ENCODE data around the gene HLTF.

Gene HLTF

DNA sequence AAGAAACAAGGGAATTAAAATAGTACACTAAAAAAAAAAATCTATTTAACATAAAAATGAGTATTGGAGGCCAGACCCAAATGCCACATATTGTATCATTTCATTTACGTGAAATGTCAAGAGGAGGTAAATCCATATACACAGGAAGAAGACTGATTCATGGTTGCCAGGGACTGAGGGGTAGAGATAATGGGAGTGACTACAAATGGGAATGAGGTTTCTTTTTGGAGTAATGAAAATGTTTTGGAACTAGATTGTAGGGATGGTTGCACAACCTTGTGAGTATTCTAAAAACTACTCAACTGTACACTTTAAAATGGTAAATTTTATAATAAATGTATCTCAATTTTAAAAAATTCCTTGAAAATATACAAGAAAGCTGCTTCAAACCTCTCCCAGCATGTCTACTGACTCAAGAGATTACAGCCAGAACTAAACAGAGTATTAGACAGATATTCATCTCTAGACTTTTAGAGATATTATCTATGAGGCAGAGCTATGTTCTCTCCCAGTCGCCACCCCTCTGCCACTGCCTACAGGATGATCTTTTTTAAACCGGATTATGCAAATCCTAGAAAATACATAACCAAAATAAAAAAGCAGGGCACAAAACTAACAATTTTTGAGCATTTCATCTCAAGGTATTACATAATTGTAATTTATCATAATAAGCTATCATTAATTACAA, 6.2 kb downstream of the HLTF start:
- Histone ChIP-seq H3K18ac (ENCODE audit: low read length) (no peak overlapping the region), H4K91ac (ENCODE audit: low read depth, low read length, poor library complexity) (no peak overlapping the region), H2BK120ac (ENCODE audit: low read depth, low read length) (no peak overlapping the region), H3K27ac (replicated peaks; ENCODE audit: low read length) (no peak overlapping the region), H3K79me1 (ENCODE audit: low read depth, low read length) (peaks cover 4% of the 10 kb centered on the region), H3K36me3 (replicated peaks in 1 of 2; ENCODE audit: control insufficient read depth in 2 of 2, insufficient read depth in 2 of 2, low read length in 2 of 2) (peaks cover 2 to 86% of the 10 kb centered on the region in 2 donors), H3K4me3 (ENCODE audit: low read length in 2 of 2) (no peak overlapping the region), H3K4ac (ENCODE audit: low read length) (no peak overlapping the region), H2BK15ac (ENCODE audit: low read length) (no peak overlapping the region), H2AK5ac (ENCODE audit: low read depth, low read length) (no peak overlapping the region), H2AFZ (ENCODE audit: low read length) (no peak overlapping the region), H3K9ac (ENCODE audit: low read depth, low read length, poor library complexity) (no peak overlapping the region), H4K8ac (ENCODE audit: low read depth, low read length) (no peak overlapping the region), H3K9me3 (replicated peaks in 1 of 2; ENCODE audit: control insufficient read depth in 2 of 2, insufficient read depth in 1 of 2, low read depth in 1 of 2, low read length in 2 of 2) (peaks cover 0 to 39% of the 10 kb centered on the region in 2 donors), H3K4me2 (ENCODE audit: insufficient read depth, low read length, poor library complexity, severe bottlenecking) (no peak overlapping the region), H3K27me3 (ENCODE audit: control insufficient read depth in 3 of 3, insufficient read depth in 3 of 3, low read depth in 1 of 3, low read length in 3 of 3) (no peaks in the 10 kb centered on the region), H3K4me1 (ENCODE audit: control insufficient read depth in 2 of 2, insufficient read depth in 1 of 2, low read depth in 1 of 2, low read length in 2 of 2) (no peaks in the 10 kb centered on the region), H3K14ac (ENCODE audit: low read length) (no peak overlapping the region), H2BK12ac (ENCODE audit: low read length) (no peak overlapping the region), H3K23ac (ENCODE audit: low read depth, low read length, poor library complexity) (no peak overlapping the region), H2BK5ac (ENCODE audit: low read length) (no peak overlapping the region)
- no peak for DNase-seq (ENCODE audit: low spot score)
- WGBS, 2 donors (ENCODE audit: extremely low coverage in 2 of 2, insufficient read length in 2 of 2, insufficient replicate concordance in 1 of 2) = no CpG with 5 or more reads among the region's 3 CpGs

DNA sequence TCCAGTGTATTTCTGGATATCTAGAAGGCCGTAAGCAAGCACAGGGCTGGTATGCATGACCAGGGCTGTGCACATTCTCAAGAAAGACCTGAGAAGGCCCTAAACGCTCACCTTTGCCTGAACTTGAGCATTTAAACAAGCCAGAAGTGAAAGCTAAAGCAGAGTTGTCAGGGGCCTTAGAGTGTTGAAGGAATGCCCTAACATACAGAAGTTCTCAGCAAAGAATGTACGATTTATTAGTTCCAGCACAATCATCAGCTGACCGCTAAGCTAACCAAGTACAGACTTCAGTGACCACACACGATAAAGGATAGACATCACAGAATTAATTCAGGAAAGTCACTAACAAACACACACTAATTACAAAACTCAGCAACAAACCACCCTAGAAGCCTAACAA, 8.7 kb downstream of the HLTF start:
- H3K4me3 ChIP-seq (ENCODE audit: low read length in 2 of 2) = no peak overlapping the region
- peaks cover 0 to 22% of the 10 kb centered on the region in 2 donors for H3K9me3 ChIP-seq (replicated peaks in 1 of 2; ENCODE audit: control insufficient read depth in 2 of 2, insufficient read depth in 1 of 2, low read depth in 1 of 2, low read length in 2 of 2)
- no peak overlapping the region for H2BK15ac ChIP-seq (ENCODE audit: low read length)
- H3K79me1 ChIP-seq (ENCODE audit: low read depth, low read length) = peaks cover 2% of the 10 kb centered on the region
- H2BK12ac ChIP-seq (ENCODE audit: low read length) = no peak overlapping the region
- DNase-seq (ENCODE audit: low spot score) = no peak
- no peak overlapping the region for H3K27ac ChIP-seq (replicated peaks; ENCODE audit: low read length)
- no peak overlapping the region for H4K8ac ChIP-seq (ENCODE audit: low read depth, low read length)
- H3K4me1 ChIP-seq (ENCODE audit: control insufficient read depth in 2 of 2, insufficient read depth in 1 of 2, low read depth in 1 of 2, low read length in 2 of 2) = no peaks in the 10 kb centered on the region
- WGBS, 2 donors (ENCODE audit: extremely low coverage in 2 of 2, insufficient read length in 2 of 2, insufficient replicate concordance in 1 of 2) = no CpG with 5 or more reads among the region's 5 CpGs
- no peak overlapping the region for H3K9ac ChIP-seq (ENCODE audit: low read depth, low read length, poor library complexity)
- H2BK120ac ChIP-seq (ENCODE audit: low read depth, low read length) = no peak overlapping the region
- no peak overlapping the region for H3K23ac ChIP-seq (ENCODE audit: low read depth, low read length, poor library complexity)
- H2AFZ ChIP-seq (ENCODE audit: low read length) = no peak overlapping the region
- no peak overlapping the region for H3K4ac ChIP-seq (ENCODE audit: low read length)
- H3K18ac ChIP-seq (ENCODE audit: low read length) = no peak overlapping the region
- H3K4me2 ChIP-seq (ENCODE audit: insufficient read depth, low read length, poor library complexity, severe bottlenecking) = no peak overlapping the region
- H4K91ac ChIP-seq (ENCODE audit: low read depth, low read length, poor library complexity) = no peak overlapping the region
- H3K27me3 ChIP-seq (ENCODE audit: control insufficient read depth in 3 of 3, insufficient read depth in 3 of 3, low read depth in 1 of 3, low read length in 3 of 3) = no peaks in the 10 kb centered on the region
- H2AK5ac ChIP-seq (ENCODE audit: low read depth, low read length) = no peak overlapping the region
- no peak overlapping the region for H3K14ac ChIP-seq (ENCODE audit: low read length)
- H2BK5ac ChIP-seq (ENCODE audit: low read length) = no peak overlapping the region
- peaks cover 2 to 91% of the 10 kb centered on the region in 2 donors for H3K36me3 ChIP-seq (replicated peaks in 1 of 2; ENCODE audit: control insufficient read depth in 2 of 2, insufficient read depth in 2 of 2, low read length in 2 of 2)

DNA sequence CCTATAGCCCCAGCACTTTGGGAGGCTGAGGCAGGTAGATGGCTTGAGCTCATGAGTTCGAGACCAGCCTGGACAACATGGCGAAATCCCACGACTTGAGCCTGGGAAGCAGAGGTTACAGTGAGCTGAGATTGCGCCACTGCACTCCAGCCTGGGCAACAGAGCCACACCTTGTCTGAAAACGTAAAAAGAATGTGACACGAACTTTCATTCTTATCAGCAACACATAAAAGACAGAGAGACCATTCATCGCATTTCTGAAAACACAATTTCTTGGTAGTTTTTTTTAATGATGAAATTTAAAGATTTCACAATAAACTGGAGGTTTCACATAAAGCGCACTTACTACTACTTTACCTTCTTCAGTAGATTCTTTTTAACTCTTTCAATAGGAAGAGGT, 18.4 kb downstream of the HLTF start:
- Histone ChIP-seq H4K8ac (ENCODE audit: low read depth, low read length) (no peak overlapping the region), H3K9ac (ENCODE audit: low read depth, low read length, poor library complexity) (no peak overlapping the region), H3K4ac (ENCODE audit: low read length) (no peak overlapping the region), H3K36me3 (replicated peaks in 1 of 2; ENCODE audit: control insufficient read depth in 2 of 2, insufficient read depth in 2 of 2, low read length in 2 of 2) (peaks cover 4 to 99% of the 10 kb centered on the region in 2 donors), H4K91ac (ENCODE audit: low read depth, low read length, poor library complexity) (no peak overlapping the region), H2BK15ac (ENCODE audit: low read length) (no peak overlapping the region), H2BK5ac (ENCODE audit: low read length) (no peak overlapping the region), H2AK5ac (ENCODE audit: low read depth, low read length) (no peak overlapping the region), H3K4me2 (ENCODE audit: insufficient read depth, low read length, poor library complexity, severe bottlenecking) (no peak overlapping the region), H3K23ac (ENCODE audit: low read depth, low read length, poor library complexity) (no peak overlapping the region), H3K27ac (replicated peaks; ENCODE audit: low read length) (no peak overlapping the region), H2BK12ac (ENCODE audit: low read length) (no peak overlapping the region), H3K9me3 (replicated peaks in 1 of 2; ENCODE audit: control insufficient read depth in 2 of 2, insufficient read depth in 1 of 2, low read depth in 1 of 2, low read length in 2 of 2) (no peaks in the 10 kb centered on the region), H2BK120ac (ENCODE audit: low read depth, low read length) (no peak overlapping the region), H2AFZ (ENCODE audit: low read length) (no peak overlapping the region), H3K79me1 (ENCODE audit: low read depth, low read length) (no peaks in the 10 kb centered on the region), H3K4me3 (ENCODE audit: low read length in 2 of 2) (no peak overlapping the region), H3K27me3 (ENCODE audit: control insufficient read depth in 3 of 3, insufficient read depth in 3 of 3, low read depth in 1 of 3, low read length in 3 of 3) (no peaks in the 10 kb centered on the region), H3K14ac (ENCODE audit: low read length) (no peak overlapping the region), H3K18ac (ENCODE audit: low read length) (no peak overlapping the region), H3K4me1 (ENCODE audit: control insufficient read depth in 2 of 2, insufficient read depth in 1 of 2, low read depth in 1 of 2, low read length in 2 of 2) (no peaks in the 10 kb centered on the region)
- no peak for DNase-seq (ENCODE audit: low spot score)
- WGBS, 2 donors (ENCODE audit: extremely low coverage in 2 of 2, insufficient read length in 2 of 2, insufficient replicate concordance in 1 of 2) = no CpG with 5 or more reads among the region's 8 CpGs

DNA sequence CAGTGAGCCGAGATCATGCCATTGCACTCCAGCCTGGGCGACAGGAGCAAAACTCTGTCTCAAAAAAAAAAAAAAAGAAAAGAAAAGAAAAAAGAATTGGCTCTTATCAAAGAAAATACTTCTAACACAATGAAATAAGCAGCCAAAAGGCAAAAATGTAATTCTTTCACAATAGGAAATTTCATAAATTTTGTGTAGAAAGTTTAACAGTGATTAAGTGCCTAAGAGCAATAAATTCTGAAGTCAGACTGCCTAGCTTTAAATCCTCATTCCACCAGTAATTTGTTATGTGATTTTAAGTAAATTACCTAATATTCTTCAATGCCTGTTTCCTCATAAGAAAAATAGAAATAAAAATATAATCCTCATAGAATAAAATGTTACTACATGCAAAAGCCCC, 24.6 kb downstream of the HLTF start:
- WGBS, 2 donors (ENCODE audit: extremely low coverage in 2 of 2, insufficient read length in 2 of 2, insufficient replicate concordance in 1 of 2) = no CpG with 5 or more reads among the region's 2 CpGs

More for the DNA sequence above, 24.6 kb downstream of the HLTF start:
- H3K4ac ChIP-seq (ENCODE audit: low read length) = no peak overlapping the region
- no peak overlapping the region for H3K14ac ChIP-seq (ENCODE audit: low read length)
- no peak overlapping the region for H2BK12ac ChIP-seq (ENCODE audit: low read length)
- no peak overlapping the region for H3K23ac ChIP-seq (ENCODE audit: low read depth, low read length, poor library complexity)
- no peak overlapping the region for H4K8ac ChIP-seq (ENCODE audit: low read depth, low read length)
- H3K9me3 ChIP-seq (replicated peaks in 1 of 2; ENCODE audit: control insufficient read depth in 2 of 2, insufficient read depth in 1 of 2, low read depth in 1 of 2, low read length in 2 of 2) = peaks cover 0 to 5% of the 10 kb centered on the region in 2 donors
- no peak overlapping the region for H4K91ac ChIP-seq (ENCODE audit: low read depth, low read length, poor library complexity)
- no peak overlapping the region for H2BK15ac ChIP-seq (ENCODE audit: low read length)
- no peak overlapping the region for H3K18ac ChIP-seq (ENCODE audit: low read length)
- no peak overlapping the region for H3K27ac ChIP-seq (replicated peaks; ENCODE audit: low read length)
- no peak overlapping the region for H2BK120ac ChIP-seq (ENCODE audit: low read depth, low read length)
- H3K9ac ChIP-seq (ENCODE audit: low read depth, low read length, poor library complexity) = no peak overlapping the region
- H3K27me3 ChIP-seq (ENCODE audit: control insufficient read depth in 3 of 3, insufficient read depth in 3 of 3, low read depth in 1 of 3, low read length in 3 of 3) = no peaks in the 10 kb centered on the region
- no peak overlapping the region for H2AFZ ChIP-seq (ENCODE audit: low read length)
- H2BK5ac ChIP-seq (ENCODE audit: low read length) = no peak overlapping the region
- peaks cover 2 to 95% of the 10 kb centered on the region in 2 donors for H3K36me3 ChIP-seq (replicated peaks in 1 of 2; ENCODE audit: control insufficient read depth in 2 of 2, insufficient read depth in 2 of 2, low read length in 2 of 2)
- H2AK5ac ChIP-seq (ENCODE audit: low read depth, low read length) = no peak overlapping the region
- no peak overlapping the region for H3K4me2 ChIP-seq (ENCODE audit: insufficient read depth, low read length, poor library complexity, severe bottlenecking)
- H3K4me1 ChIP-seq (ENCODE audit: control insufficient read depth in 2 of 2, insufficient read depth in 1 of 2, low read depth in 1 of 2, low read length in 2 of 2) = no peaks in the 10 kb centered on the region
- no peaks in the 10 kb centered on the region for H3K79me1 ChIP-seq (ENCODE audit: low read depth, low read length)
- DNase-seq (ENCODE audit: low spot score) = no peak
- no peak overlapping the region for H3K4me3 ChIP-seq (ENCODE audit: low read length in 2 of 2)

Measured in neuronal stem cell (in vitro differentiated cells).